ENCODE results near the gene ADAMTSL3.

Gene ADAMTSL3

GRCh38 chr15:83978588-83978987 is 324.7 kb downstream of the ADAMTSL3 start:
- H4K20me1 ChIP-seq (ENCODE audit: insufficient read depth, low read length): no peaks in the 10 kb centered on the region
- no peaks in the 10 kb centered on the region for H3K79me2 ChIP-seq (ENCODE audit: low read length)
- H3K4me3 ChIP-seq (ENCODE audit: low read length): no peak overlapping the region
- H3K27me3 ChIP-seq (ENCODE audit: low read depth, low read length): no peaks in the 10 kb centered on the region
- H3K4me1 ChIP-seq (ENCODE audit: low read length): peaks cover 10% of the 10 kb centered on the region
- H2AFZ ChIP-seq (ENCODE audit: low read depth, low read length): no peak overlapping the region
- TF ChIP-seq CTCF (IDR thresholded peaks at IDR 0.05; ENCODE audit: low read depth, low read length) (no peak), EZH2phosphoT487 (IDR thresholded peaks at IDR 0.05; ENCODE audit: low read depth) (no peak)
- no peak overlapping the region for H3K4me2 ChIP-seq (ENCODE audit: low read length)
- H3K27ac ChIP-seq (ENCODE audit: low read length): no peak overlapping the region
- H3K9ac ChIP-seq (ENCODE audit: low read length): no peak overlapping the region
- H3K36me3 ChIP-seq (replicated peaks; ENCODE audit: low read depth, low read length): peaks cover 3% of the 10 kb centered on the region
- H3K9me3 ChIP-seq (ENCODE audit: insufficient read depth, low read length): peaks cover 7% of the 10 kb centered on the region; the same call in 1 of the 2 replicates

DNA sequence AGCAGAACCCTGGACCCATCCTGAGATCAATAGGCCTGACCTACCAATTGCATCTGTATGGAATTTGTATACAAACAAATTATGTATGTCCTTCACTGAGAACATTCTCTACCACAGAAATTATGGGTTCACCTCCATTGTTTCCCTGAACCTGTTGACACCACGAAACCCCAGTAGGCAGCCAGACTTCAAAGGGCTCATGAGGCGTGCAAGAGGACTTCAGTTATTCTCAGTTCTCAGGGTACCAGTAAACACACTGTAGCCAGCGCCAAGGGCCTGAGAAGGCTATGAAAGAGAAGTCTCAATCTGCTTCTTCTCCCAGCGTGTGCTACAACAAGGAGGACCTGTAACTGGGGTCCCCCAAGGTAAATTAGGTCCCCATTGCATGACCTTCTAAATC is 326.7 kb downstream of the ADAMTSL3 start:
- no peak overlapping the region for H3K9ac ChIP-seq (ENCODE audit: low read length)
- peaks cover 3% of the 10 kb centered on the region for H3K36me3 ChIP-seq (replicated peaks; ENCODE audit: low read depth, low read length)
- no peak overlapping the region for H3K27ac ChIP-seq (ENCODE audit: low read length)
- peaks cover 23% of the 10 kb centered on the region for H3K4me1 ChIP-seq (ENCODE audit: low read length)
- no peaks in the 10 kb centered on the region for H4K20me1 ChIP-seq (ENCODE audit: insufficient read depth, low read length)
- TF ChIP-seq CTCF (IDR thresholded peaks at IDR 0.05; ENCODE audit: low read depth, low read length) (no peak), EZH2phosphoT487 (IDR thresholded peaks at IDR 0.05; ENCODE audit: low read depth) (no peak)
- H3K4me2 ChIP-seq (ENCODE audit: low read length): no peak overlapping the region
- no peak overlapping the region for H3K4me3 ChIP-seq (ENCODE audit: low read length)
- no peaks in the 10 kb centered on the region for H3K79me2 ChIP-seq (ENCODE audit: low read length)
- no peaks in the 10 kb centered on the region for H3K27me3 ChIP-seq (ENCODE audit: low read depth, low read length)
- H3K9me3 ChIP-seq (ENCODE audit: insufficient read depth, low read length): peaks cover 7% of the 10 kb centered on the region; the same call in 1 of the 2 replicates
- H2AFZ ChIP-seq (ENCODE audit: low read depth, low read length): no peak overlapping the region

GRCh38 chr15:83982748-83983147 is 328.8 kb downstream of the ADAMTSL3 start:
- no peaks in the 10 kb centered on the region for H4K20me1 ChIP-seq (ENCODE audit: insufficient read depth, low read length)
- no peaks in the 10 kb centered on the region for H3K36me3 ChIP-seq (replicated peaks; ENCODE audit: low read depth, low read length)
- no peak for TF ChIP-seq CTCF (IDR thresholded peaks at IDR 0.05; ENCODE audit: low read depth, low read length)

GRCh38 chr15:83983634-83984458 is 329.9 kb downstream of the ADAMTSL3 start:
- Histone ChIP-seq H4K20me1 (ENCODE audit: insufficient read depth, low read length) (no peaks in the 10 kb centered on the region), H3K4me2 (ENCODE audit: low read length) (peak overlapping the region; percentile 64), H3K27ac (ENCODE audit: low read length) (peak overlapping the region; percentile 16; the same call in 1 of the 2 replicates), H3K36me3 (replicated peaks; ENCODE audit: low read depth, low read length) (no peaks in the 10 kb centered on the region), H3K27me3 (ENCODE audit: low read depth, low read length) (peaks cover 13% of the 10 kb centered on the region; the same call in 1 of the 2 replicates), H3K9me3 (ENCODE audit: insufficient read depth, low read length) (no peaks in the 10 kb centered on the region), H3K9ac (ENCODE audit: low read length) (0 out of 2 replicates have a peak overlapping the region, but pooled peaks have one; percentile 11), H3K4me1 (ENCODE audit: low read length) (peaks cover 23% of the 10 kb centered on the region), H3K79me2 (ENCODE audit: low read length) (no peaks in the 10 kb centered on the region), H2AFZ (ENCODE audit: low read depth, low read length) (no peak overlapping the region; the same call in 1 of the 2 replicates), H3K4me3 (ENCODE audit: low read length) (peak overlapping the region; percentile 29)
- no peak for TF ChIP-seq CTCF (IDR thresholded peaks at IDR 0.05; ENCODE audit: low read depth, low read length)
- TF ChIP-seq EZH2phosphoT487 (IDR thresholded peaks at IDR 0.05; ENCODE audit: low read depth): no peak

More at GRCh38 chr15:83982748-83983147, 328.8 kb downstream of the ADAMTSL3 start:
- Histone ChIP-seq H2AFZ (ENCODE audit: low read depth, low read length) (no peak overlapping the region), H3K9ac (ENCODE audit: low read length) (no peak overlapping the region), H3K4me3 (ENCODE audit: low read length) (no peak overlapping the region), H3K27me3 (ENCODE audit: low read depth, low read length) (0 out of 2 replicates have a peak, but pooled peaks cover 6% of the 10 kb centered on the region), H3K27ac (ENCODE audit: low read length) (no peak overlapping the region), H3K79me2 (ENCODE audit: low read length) (no peaks in the 10 kb centered on the region), H3K4me1 (ENCODE audit: low read length) (peaks cover 23% of the 10 kb centered on the region), H3K9me3 (ENCODE audit: insufficient read depth, low read length) (0 out of 2 replicates have a peak, but pooled peaks cover under 1% of the 10 kb centered on the region), H3K4me2 (ENCODE audit: low read length) (no peak overlapping the region)
